Fibroblast of villous mesenchyme (primary cell): ENCODE data around the gene C19orf38. TPM values are rescaled to one million over a fixed set of nuclear protein-coding genes. Genes with fewer than 3 reads are reported as not detected.
A peak's percentile ranks its signal among the peaks of the same experiment; 100 is the strongest.
"Not testable (repeated sequence)": the region's sequence is repeated elsewhere in the genome, so short reads cannot be mapped to it uniquely, and the experiment has no call there.

Source experiments
- DNase-seq: peaks from one replicate; pipeline ENCODE4 v3.0.0-alpha.2; 2010; ENCODE audit warnings: low read depth
- H3K4me3 ChIP-seq: 2 replicates; pipeline ENCODE4 v1.5.1; 2011; ENCODE audit warnings: low read depth, mild to moderate bottlenecking, low read length
- total RNA-seq: library from RNA; depleted of rRNA; stranded (reverse); fragments of >200 nt; gene quantifications from 2 replicates; pipeline ENCODE4 v1.2.3, GENCODE V29; 2012
- TF ChIP-seq, protein P1 (sequence below): IDR thresholded peaks from 2 replicates; pipeline ENCODE4 v1.5.1; 2012; ENCODE audit warnings: low read depth, mild to moderate bottlenecking, low read length; ENCODE audit not compliant: insufficient read depth

Gene C19orf38
- total RNA-seq, 1 donor: 0.43 TPM

DNA sequence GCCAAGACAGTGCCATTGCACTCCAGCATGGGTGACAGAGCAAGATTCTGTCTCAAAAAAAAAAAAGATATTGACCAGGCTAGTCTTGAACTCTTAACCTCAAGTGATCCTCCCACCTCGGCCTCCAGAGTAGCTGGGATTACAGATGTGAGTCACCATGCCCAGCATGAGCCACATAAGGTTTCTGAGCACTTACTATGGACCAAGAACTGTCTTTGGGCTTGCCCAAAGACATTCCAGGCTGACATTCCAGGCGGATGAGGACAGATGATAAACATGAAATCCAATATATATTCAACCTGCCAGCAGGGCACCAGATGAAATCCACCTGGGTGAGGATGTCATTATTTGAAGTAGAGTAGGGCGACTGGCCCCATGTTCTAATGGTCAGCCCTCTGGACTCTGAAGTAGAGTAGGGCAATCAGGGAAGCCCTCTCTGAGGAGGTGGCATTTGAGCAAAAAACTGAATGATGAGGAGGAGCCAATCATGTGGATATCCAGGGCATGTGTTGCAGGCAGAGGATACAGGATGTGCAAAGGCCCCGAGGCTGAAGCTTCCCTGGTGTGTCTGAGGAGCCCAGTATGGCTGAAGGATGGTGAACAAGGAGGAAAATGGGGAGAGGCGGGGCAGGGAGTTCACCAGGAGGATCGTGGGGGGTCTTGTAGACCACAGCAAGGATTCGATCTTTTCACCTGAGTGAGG lies 4.0 kb downstream of the C19orf38 start:
- peak; percentile 38 for DNase-seq
- TF ChIP-seq, protein P1, sequence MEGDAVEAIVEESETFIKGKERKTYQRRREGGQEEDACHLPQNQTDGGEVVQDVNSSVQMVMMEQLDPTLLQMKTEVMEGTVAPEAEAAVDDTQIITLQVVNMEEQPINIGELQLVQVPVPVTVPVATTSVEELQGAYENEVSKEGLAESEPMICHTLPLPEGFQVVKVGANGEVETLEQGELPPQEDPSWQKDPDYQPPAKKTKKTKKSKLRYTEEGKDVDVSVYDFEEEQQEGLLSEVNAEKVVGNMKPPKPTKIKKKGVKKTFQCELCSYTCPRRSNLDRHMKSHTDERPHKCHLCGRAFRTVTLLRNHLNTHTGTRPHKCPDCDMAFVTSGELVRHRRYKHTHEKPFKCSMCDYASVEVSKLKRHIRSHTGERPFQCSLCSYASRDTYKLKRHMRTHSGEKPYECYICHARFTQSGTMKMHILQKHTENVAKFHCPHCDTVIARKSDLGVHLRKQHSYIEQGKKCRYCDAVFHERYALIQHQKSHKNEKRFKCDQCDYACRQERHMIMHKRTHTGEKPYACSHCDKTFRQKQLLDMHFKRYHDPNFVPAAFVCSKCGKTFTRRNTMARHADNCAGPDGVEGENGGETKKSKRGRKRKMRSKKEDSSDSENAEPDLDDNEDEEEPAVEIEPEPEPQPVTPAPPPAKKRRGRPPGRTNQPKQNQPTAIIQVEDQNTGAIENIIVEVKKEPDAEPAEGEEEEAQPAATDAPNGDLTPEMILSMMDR: no peak
- H3K4me3 ChIP-seq: no peak overlapping the region

DNA sequence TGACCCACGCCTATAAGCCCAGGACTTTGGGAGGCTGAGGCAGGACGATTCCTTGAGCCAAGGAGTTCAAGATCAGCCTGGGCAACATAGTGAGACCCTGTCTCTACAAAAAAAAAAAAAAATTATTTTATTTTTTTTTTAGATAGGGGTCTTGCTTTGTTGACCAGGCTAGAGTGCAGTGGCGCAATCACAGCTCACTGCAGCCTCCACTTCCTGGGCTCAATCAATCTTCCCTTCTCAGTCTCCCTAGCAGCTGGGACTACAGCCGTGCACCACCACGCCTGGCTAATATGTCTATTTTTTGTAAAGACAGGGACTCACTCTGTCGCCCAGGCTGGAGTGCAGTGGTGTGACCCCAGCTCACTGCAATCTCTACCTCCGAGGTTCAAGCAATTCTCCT lies 4.7 kb downstream of the C19orf38 start:
- TF ChIP-seq, protein P1: no peak
- no peak overlapping the region for H3K4me3 ChIP-seq
- DNase-seq: no peak

DNA sequence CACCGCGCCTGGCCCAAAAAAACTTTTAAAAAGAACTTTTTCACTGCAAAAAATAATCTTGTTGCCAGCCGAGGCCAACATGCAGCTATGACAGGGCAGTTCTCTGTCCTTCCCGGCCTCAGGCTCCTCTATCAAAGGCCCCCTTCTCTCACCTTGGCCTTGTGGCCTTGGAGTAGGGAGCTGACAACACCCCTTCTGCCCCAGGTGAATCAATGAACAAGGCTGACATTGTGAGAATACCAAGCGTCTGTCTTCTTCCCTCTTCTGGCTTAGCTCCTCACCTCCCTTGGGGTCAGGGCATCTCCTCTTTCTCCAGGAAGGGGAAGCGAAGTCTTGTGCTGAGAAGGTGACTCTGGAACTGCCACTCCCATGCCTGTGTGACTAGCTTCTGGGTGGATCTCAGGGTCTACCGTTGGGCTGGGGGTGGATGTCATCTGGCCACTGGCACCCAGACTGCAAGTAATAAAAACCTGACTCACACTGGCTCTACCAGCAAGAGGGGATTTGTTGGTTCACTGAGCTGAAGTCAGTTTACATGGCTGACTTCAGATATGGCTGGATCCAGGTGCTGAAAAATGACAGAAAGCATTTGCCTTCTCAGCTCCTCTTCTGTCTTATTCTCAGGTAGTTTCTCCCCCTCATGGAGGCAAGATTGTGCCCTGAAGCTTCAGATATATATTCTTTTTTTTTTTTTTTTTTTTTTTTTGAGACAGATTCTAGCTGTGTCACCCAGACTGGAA lies 6.3 kb downstream of the C19orf38 start:
- DNase-seq: no peak
- TF ChIP-seq, protein P1: no peak
- no peak overlapping the region for H3K4me3 ChIP-seq

DNA sequence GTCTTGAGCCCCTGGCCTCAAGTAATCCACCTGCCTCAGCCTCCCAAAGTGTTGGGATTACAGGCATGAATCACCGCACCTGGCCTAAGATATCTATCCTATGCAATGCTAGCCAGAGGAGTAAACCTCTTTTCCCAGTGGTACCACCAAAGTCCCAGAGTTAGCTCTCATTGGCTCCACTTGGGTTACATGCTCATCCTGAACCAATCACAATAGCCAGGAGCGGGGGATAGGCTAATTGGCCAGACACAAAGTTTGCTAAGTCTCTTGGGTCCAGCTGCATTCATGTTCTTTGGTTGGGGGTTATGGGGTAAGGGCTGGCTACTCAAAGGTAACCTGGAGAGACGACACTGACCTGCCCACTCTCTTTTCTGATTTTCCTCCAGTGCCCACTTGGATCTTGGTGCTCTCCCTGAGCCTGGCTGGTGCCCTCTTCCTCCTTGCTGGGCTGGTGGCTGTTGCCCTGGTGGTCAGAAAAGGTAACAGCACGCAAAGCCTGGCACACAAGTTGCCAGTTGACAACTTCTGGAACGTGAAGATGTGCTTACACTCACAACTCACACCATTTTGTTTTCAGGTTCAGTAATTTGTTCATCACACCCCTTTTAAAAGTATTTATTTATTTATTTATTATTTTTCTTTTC lies 7.8 kb downstream of the C19orf38 start:
- no peak overlapping the region for H3K4me3 ChIP-seq
- TF ChIP-seq, protein P1: peak; percentile 58
- no peak for DNase-seq

DNA sequence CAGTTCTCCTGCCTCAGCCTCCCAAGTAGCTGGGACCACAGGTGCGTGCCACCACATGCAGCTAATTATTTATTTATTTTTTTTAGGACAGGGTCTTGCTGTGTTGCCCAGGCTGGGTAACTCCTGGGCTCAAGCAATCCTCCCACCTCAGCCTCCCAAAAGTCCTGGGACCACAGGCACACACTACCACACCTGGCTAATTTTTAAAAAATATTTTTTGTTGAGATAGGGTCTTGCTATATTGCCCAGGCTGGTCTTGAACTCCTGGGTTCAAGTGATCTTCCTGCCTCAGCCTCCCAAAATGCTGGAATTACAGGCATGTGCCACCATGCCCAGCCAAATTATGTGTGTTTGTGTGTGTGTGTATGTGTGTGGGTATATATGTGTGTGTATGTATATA lies 8.7 kb downstream of the C19orf38 start:
- not testable (repeated sequence) for H3K4me3 ChIP-seq, DNase-seq

DNA sequence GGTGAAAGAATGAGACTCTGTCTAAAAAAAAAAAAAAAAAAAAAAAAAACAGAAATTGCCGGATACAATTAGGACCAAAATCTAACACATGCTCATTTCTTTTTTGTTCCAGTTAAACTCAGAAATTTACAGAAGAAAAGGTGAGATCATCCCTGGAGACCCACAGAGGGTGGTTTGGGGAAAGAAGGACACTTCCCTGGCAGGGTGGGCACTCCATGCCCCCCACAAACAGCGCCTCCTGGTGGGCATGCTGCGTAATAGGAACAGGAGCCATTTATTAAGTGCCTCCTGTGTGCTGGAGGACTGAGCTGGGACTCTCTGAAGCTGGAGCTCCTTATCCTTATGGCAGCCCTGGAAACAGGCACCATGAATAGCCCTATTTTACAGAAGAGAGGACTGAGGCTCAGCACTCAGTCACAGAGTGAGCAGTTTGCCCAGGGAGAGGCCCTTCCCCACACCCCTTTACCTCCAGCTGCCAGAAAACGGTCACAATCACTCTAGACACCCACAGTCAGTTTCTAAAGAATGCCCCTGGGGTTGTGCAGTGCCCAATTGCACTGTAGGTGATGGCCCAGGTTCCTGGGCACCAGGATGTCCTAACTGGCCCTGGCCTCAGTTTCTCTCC lies 10.1 kb downstream of the C19orf38 start:
- DNase-seq: no peak
- TF ChIP-seq, protein P1: peak; percentile 82

More for the DNA sequence above, 10.1 kb downstream of the C19orf38 start:
- H3K4me3 ChIP-seq: no peak overlapping the region
